ENCODE measurements around the gene LAP3. TPM values are rescaled to one million over a fixed set of nuclear protein-coding genes. Genes with fewer than 3 reads are reported as not detected.

The LAP3 gene
- total and polyA plus RNA-seq, 9 donors, result 45.2 to 57.5 (median 47.7) TPM

DNA sequence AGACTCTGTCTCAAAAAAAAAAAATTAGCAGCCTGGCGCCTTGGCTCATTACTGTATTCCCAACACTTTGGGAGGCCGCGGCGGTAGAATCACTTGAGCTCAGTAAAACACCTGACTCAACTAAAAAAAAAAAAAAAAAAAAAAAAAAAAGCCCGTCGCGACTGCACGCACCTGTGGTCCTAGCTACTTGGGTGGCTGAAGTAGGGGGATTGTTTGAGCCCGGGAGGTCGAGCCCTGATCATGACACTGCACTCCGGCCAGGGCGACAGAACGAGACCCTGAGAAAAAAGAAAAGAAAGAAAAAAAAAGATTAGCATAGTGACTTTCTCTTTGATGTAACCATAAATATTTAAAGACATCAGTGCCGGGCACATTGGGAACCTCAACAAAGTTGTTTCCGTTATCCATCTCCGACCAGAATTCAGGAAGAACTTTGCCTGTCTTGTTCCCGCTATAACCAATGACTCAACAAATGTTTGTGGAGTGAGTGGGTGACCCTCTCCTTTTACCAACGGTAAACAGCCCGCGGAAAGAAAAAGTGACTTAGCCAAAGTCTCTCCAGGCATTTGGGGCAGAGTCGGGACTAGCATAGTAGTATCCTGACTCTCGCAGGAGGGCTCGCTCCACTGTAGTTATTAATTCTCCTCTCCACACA, 36.9 kb downstream of the LAP3 start:
- no peak for DNase-seq
- peaks cover 10% of the 10 kb centered on the region for H3K4me1 ChIP-seq (ENCODE audit: control insufficient read depth, insufficient read depth, low read length)
- no peaks in the 10 kb centered on the region for H3K27me3 ChIP-seq (ENCODE audit: control insufficient read depth, insufficient read depth, low read length)
- 0% methylated on average over 3 of the region's 23 CpGs for WGBS (ENCODE audit: insufficient coverage)
- peaks cover 24% of the 10 kb centered on the region for H3K36me3 ChIP-seq (ENCODE audit: control insufficient read depth, insufficient read depth, low read length)
- H3K27ac ChIP-seq (ENCODE audit: low read length), result peak overlapping the region; percentile 88
- H3K9me3 ChIP-seq (replicated peaks; ENCODE audit: control insufficient read depth, low read depth, low read length), result no peaks in the 10 kb centered on the region
- H3K4me3 ChIP-seq (ENCODE audit: low read length), result peak overlapping the region; percentile 90

DNA sequence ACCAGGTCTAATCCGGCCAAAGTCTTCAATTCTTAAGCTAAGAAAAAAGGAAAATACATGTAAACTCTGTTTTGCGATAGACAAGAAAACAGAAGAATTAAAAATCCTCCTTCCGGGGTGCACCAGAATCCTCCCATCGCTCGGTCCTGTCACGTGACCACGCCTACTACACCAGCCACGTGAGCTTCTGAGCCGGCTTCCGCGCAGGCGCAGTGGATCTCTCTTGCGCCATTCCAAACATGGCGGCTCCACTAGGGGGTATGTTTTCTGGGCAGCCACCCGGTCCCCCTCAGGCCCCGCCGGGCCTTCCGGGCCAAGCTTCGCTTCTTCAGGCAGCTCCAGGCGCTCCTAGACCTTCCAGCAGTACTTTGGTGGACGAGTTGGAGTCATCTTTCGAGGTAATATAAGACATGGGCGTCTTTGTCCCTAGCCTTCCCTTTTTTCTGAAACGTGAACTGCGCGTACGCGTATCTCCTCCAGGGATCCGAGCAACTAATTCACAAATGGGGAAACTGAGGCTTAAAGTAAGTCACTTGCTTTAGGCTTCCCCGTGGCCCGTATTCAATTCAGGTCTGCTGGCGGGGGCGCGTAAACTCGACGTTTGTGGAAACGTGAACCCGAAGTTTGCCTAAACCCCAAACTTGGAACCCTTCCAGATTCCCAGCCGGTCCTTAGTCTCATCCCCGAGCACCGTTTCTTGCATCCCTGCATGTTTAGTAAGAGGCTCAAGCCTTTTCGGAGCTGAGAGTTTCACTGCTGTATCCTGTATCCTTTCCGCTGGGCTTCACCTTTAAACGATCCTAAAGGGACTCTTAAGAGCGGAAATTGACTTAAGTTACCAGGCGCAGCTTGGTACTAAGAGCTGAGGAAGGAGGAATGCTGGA, 37.7 kb downstream of the LAP3 start, which contains the start of gene MED28:
Gene MED28, plus strand, starts transcription at position 226 of the 884 bp plus-strand sequence. Its CDS starts 14 bp downstream, at position 240.
- Histone ChIP-seq H3K4me3 (ENCODE audit: low read length) (peak within 1 kb of the TSS; percentile 90), H3K27me3 (ENCODE audit: control insufficient read depth, insufficient read depth, low read length) (no peaks in the 10 kb centered on the region), H3K36me3 (ENCODE audit: control insufficient read depth, insufficient read depth, low read length) (peaks cover 30% of the 10 kb centered on the region), H3K4me1 (ENCODE audit: control insufficient read depth, insufficient read depth, low read length) (peaks cover 10% of the 10 kb centered on the region), H3K9me3 (replicated peaks; ENCODE audit: control insufficient read depth, low read depth, low read length) (no peaks in the 10 kb centered on the region), H3K27ac (ENCODE audit: low read length) (peak within 1 kb of the TSS; percentile 88)
- WGBS (ENCODE audit: insufficient coverage), result under 1% methylated on average over 30 of the region's 46 CpGs
- DNase-seq, result peak; percentile 98

DNA sequence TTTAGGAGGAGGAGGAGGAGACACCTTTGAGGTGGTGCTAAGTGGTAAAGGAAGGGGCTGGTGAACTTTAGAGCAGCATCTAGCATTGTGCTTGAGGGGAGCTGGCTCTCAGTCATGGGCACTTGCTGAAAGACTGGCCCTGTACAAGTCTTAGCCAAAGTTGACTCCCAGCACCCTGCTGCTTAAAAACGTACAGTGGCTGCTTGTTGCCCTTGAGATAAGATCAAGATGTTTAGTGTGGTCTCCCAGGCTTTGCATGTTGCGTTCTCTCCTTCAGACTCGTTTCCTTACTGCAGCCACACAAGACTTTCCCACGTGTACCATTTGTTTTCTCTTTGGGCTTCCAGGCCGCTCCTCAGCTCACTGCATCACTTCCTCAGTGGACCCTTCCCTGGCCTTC, 39.3 kb downstream of the LAP3 start:
- 81% methylated on average over 5 of the region's 5 CpGs for WGBS (ENCODE audit: insufficient coverage)
- H3K4me1 ChIP-seq (ENCODE audit: control insufficient read depth, insufficient read depth, low read length), result peaks cover 10% of the 10 kb centered on the region
- H3K9me3 ChIP-seq (replicated peaks; ENCODE audit: control insufficient read depth, low read depth, low read length), result no peaks in the 10 kb centered on the region

DNA sequence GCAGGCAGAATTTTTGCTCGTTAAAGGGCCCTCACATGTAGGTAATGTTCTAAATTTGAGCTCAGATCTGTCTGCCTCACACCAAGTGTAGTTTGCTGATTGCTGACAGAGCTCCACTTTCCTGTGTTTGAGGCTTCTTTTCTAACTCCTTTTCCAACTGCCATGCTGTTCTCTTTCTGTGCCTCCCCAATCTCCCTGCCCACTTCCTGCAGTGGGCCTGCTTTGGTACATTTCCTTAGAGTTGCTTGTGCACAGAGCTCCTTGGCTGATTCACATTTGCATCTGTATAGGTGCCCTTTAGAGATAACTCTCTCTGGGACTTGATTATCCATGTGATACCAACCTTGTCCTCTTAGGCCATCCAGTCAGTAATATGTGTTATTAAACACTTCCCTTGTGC, 41.9 kb downstream of the LAP3 start:
- H3K36me3 ChIP-seq (ENCODE audit: control insufficient read depth, insufficient read depth, low read length), result peaks cover 59% of the 10 kb centered on the region
- no peaks in the 10 kb centered on the region for H3K9me3 ChIP-seq (replicated peaks; ENCODE audit: control insufficient read depth, low read depth, low read length)
- 80% methylated on average over 1 of the region's 1 CpG for WGBS (ENCODE audit: insufficient coverage)
- H3K27me3 ChIP-seq (ENCODE audit: control insufficient read depth, insufficient read depth, low read length), result no peaks in the 10 kb centered on the region
- no peak overlapping the region for H3K4me3 ChIP-seq (ENCODE audit: low read length)
- H3K4me1 ChIP-seq (ENCODE audit: control insufficient read depth, insufficient read depth, low read length), result peaks cover 10% of the 10 kb centered on the region
- no peak overlapping the region for H3K27ac ChIP-seq (ENCODE audit: low read length)
- DNase-seq, result no peak

More for the DNA sequence above, 39.3 kb downstream of the LAP3 start:
- Histone ChIP-seq H3K36me3 (ENCODE audit: control insufficient read depth, insufficient read depth, low read length) (peaks cover 39% of the 10 kb centered on the region), H3K27me3 (ENCODE audit: control insufficient read depth, insufficient read depth, low read length) (no peaks in the 10 kb centered on the region), H3K4me3 (ENCODE audit: low read length) (no peak overlapping the region), H3K27ac (ENCODE audit: low read length) (no peak overlapping the region)
- DNase-seq, result no peak

DNA sequence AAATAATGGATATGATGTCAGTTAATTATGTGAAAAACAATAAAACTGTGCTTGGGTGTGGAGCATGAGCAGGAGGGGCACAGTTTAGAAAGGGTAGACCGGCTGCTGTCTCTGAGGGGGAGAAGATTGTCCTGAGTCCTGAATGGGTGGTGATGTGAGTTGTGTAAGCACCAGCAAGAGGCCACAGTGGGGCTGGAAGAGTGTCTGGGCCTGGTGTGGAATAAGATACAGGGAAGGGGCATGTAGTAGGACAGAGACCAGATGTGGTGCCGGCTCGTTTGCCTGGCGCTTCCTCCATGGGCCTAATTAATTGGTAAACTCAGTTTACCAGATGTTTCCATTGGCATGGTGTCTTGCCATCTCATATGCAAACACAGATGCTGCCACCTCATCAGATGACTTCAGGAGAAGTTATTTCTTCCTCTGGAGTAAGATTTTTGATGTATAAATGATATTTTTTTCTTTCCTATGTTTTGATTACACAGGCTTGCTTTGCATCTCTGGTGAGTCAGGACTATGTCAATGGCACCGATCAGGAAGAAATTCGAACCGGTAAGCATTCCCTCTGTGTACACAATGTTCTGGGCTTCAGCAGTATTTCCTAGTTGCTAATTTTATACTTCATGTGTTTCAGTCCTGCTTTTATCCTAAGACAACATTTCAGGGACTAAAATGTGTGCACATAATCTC, 42.6 kb downstream of the LAP3 start:
- no peak for DNase-seq
- Histone ChIP-seq H3K36me3 (ENCODE audit: control insufficient read depth, insufficient read depth, low read length) (peaks cover 64% of the 10 kb centered on the region), H3K27me3 (ENCODE audit: control insufficient read depth, insufficient read depth, low read length) (no peaks in the 10 kb centered on the region), H3K27ac (ENCODE audit: low read length) (no peak overlapping the region), H3K4me3 (ENCODE audit: low read length) (no peak overlapping the region), H3K9me3 (replicated peaks; ENCODE audit: control insufficient read depth, low read depth, low read length) (no peaks in the 10 kb centered on the region), H3K4me1 (ENCODE audit: control insufficient read depth, insufficient read depth, low read length) (peaks cover 10% of the 10 kb centered on the region)
- WGBS (ENCODE audit: insufficient coverage), result 82% methylated on average over 6 of the region's 7 CpGs

DNA sequence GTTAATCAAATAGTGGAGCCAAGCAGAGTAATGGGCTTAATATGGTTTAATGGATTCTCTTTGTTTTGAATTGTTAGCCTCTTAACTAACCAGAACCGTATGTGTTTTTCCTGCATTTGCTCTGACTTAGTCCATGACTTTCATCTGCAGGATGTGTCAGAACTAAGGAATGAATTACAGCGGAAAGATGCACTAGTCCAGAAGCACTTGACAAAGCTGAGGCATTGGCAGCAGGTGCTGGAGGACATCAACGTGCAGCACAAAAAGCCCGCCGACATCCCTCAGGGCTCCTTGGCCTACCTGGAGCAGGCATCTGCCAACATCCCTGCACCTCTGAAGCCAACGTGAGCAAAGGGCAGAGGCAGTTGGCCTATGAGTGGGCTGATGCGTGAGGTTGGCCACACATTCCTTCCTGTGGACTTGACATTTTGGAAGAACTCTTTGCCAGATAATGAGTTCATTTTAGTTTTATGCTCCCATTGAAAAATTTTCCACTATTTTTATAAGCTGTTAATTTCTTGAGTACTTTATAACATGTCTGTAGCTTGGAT, 46.5 kb downstream of the LAP3 start:
- no peak for DNase-seq
- Histone ChIP-seq H3K9me3 (replicated peaks; ENCODE audit: control insufficient read depth, low read depth, low read length) (no peaks in the 10 kb centered on the region), H3K36me3 (ENCODE audit: control insufficient read depth, insufficient read depth, low read length) (peaks cover 79% of the 10 kb centered on the region), H3K4me3 (ENCODE audit: low read length) (no peak overlapping the region), H3K4me1 (ENCODE audit: control insufficient read depth, insufficient read depth, low read length) (no peaks in the 10 kb centered on the region), H3K27ac (ENCODE audit: low read length) (no peak overlapping the region), H3K27me3 (ENCODE audit: control insufficient read depth, insufficient read depth, low read length) (no peaks in the 10 kb centered on the region)
- WGBS (ENCODE audit: insufficient coverage), result 84% methylated on average over 6 of the region's 7 CpGs

DNA sequence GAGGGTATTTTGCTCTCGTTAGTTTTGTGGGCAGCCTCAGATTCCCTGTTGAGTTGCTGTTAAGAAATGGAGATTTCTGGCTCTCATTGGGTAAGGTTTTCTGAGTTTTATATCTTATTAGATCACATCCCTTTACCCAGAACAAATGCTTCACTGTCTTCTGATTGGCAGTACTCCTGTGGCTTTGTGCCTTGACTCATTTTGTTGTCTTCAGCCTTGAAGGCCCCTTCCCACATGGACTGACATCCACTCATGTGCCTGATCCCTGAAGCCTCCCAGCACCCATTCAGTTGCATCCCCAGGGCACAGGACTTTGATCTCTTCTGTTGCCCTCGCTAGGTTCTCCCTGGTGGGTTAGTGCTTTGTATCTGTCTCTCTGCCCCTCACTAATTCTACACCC, 47.8 kb downstream of the LAP3 start:
- no peaks in the 10 kb centered on the region for H3K27me3 ChIP-seq (ENCODE audit: control insufficient read depth, insufficient read depth, low read length)
- H3K4me3 ChIP-seq (ENCODE audit: low read length), result no peak overlapping the region
- DNase-seq, result no peak
- H3K27ac ChIP-seq (ENCODE audit: low read length), result no peak overlapping the region
- no peaks in the 10 kb centered on the region for H3K4me1 ChIP-seq (ENCODE audit: control insufficient read depth, insufficient read depth, low read length)
- H3K9me3 ChIP-seq (replicated peaks; ENCODE audit: control insufficient read depth, low read depth, low read length), result no peaks in the 10 kb centered on the region
- WGBS (ENCODE audit: insufficient coverage), result no CpG with 5 or more reads among the region's 2 CpGs
- H3K36me3 ChIP-seq (ENCODE audit: control insufficient read depth, insufficient read depth, low read length), result peaks cover 77% of the 10 kb centered on the region

DNA sequence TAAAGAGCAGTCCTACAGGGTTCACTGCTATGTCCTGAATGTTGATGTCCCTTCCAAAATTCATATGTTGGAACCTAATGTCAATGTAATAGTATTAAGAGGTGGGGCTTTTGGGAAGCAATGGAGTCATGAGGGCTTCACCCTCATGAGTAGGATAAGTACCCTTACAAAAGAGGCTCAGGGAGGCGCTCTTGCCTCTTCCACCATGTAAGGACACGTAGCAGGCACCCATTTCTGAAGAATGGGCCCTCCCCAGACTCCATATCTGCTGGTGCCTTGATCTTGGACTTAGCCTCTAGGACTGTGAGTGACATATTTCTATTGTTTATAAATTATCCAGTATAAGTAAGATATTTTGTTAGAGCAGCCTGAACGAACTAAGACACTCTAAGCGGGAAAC, 53.2 kb downstream of the LAP3 start:
- Histone ChIP-seq H3K4me3 (ENCODE audit: low read length) (no peak overlapping the region), H3K9me3 (replicated peaks; ENCODE audit: control insufficient read depth, low read depth, low read length) (no peaks in the 10 kb centered on the region), H3K27ac (ENCODE audit: low read length) (no peak overlapping the region), H3K36me3 (ENCODE audit: control insufficient read depth, insufficient read depth, low read length) (peaks cover 77% of the 10 kb centered on the region), H3K27me3 (ENCODE audit: control insufficient read depth, insufficient read depth, low read length) (no peaks in the 10 kb centered on the region), H3K4me1 (ENCODE audit: control insufficient read depth, insufficient read depth, low read length) (no peaks in the 10 kb centered on the region)
- DNase-seq, result no peak
- WGBS (ENCODE audit: insufficient coverage), result 100% methylated on average over 1 of the region's 4 CpGs

DNA sequence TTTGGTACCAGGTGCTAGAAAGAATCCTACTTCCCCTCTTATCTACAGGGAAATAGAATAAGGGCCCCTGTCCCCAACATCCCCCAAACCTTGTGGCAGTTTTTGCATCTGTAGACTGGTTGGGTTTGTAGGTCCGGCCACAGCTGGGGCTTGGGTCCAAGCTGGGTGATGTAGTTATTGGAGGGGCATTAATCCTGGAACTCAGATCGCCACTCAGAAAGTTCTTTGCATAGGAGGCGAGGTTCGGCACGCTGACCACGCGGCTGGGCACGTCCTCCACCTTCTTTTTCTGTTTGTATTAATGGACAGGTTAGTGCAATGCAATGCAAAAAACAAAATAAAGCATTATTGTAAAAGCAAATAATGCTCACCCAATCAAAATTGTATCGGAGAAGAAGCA, 56.6 kb downstream of the LAP3 start:
- Histone ChIP-seq H3K36me3 (ENCODE audit: control insufficient read depth, insufficient read depth, low read length) (peaks cover 53% of the 10 kb centered on the region), H3K4me1 (ENCODE audit: control insufficient read depth, insufficient read depth, low read length) (no peaks in the 10 kb centered on the region), H3K4me3 (ENCODE audit: low read length) (no peak overlapping the region), H3K27me3 (ENCODE audit: control insufficient read depth, insufficient read depth, low read length) (no peaks in the 10 kb centered on the region), H3K9me3 (replicated peaks; ENCODE audit: control insufficient read depth, low read depth, low read length) (no peaks in the 10 kb centered on the region), H3K27ac (ENCODE audit: low read length) (no peak overlapping the region)
- no peak for DNase-seq
- WGBS (ENCODE audit: insufficient coverage), result 90% methylated on average over 4 of the region's 9 CpGs

DNA sequence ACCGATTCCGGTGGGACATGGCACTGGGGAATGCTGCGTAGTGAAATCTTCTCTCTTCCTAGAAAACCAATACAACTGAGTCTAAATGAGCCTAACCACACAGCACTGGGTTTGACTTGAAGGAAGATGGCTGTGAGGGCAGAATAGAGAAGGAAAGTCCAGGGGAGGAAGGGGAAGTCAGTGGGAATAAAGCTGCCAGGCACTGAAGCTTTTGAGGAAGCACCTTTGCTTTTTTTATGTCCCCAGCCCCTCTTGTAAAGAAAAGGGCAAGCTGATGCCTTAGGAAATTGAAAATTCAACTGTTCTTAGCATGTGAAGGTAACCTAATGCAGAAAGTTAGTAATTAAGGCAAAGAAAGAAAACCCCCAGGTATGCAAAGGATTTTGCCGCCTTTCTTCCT, 58.1 kb downstream of the LAP3 start:
- H3K4me3 ChIP-seq (ENCODE audit: low read length), result no peak overlapping the region
- WGBS (ENCODE audit: insufficient coverage), result no CpG with 5 or more reads among the region's 4 CpGs
- H3K9me3 ChIP-seq (replicated peaks; ENCODE audit: control insufficient read depth, low read depth, low read length), result no peaks in the 10 kb centered on the region
- DNase-seq, result no peak
- no peaks in the 10 kb centered on the region for H3K4me1 ChIP-seq (ENCODE audit: control insufficient read depth, insufficient read depth, low read length)
- H3K27ac ChIP-seq (ENCODE audit: low read length), result no peak overlapping the region
- no peaks in the 10 kb centered on the region for H3K27me3 ChIP-seq (ENCODE audit: control insufficient read depth, insufficient read depth, low read length)
- H3K36me3 ChIP-seq (ENCODE audit: control insufficient read depth, insufficient read depth, low read length), result peaks cover 43% of the 10 kb centered on the region
